ENCODE data around the gene SH3D21.

The SH3D21 gene

GRCh38 chr1:36320767-36321118, 14.6 kb downstream of the SH3D21 start:
- Mint-ChIP-seq H3K27me3 (peaks cover 6% of the 10 kb centered on the region), H3K4me1 (peaks cover 30% of the 10 kb centered on the region), H3K36me3 (no peaks in the 10 kb centered on the region), H3K27ac (peak overlapping the region; percentile 79), H3K9me3 (no peaks in the 10 kb centered on the region), H3K4me3 (peak overlapping the region; percentile 86)
- no peak for ATAC-seq

GRCh38 chr1:36321119-36321951, 15.2 kb downstream of the SH3D21 start:
- Mint-ChIP-seq H3K4me1 (peaks cover 30% of the 10 kb centered on the region), H3K9me3 (no peaks in the 10 kb centered on the region), H3K36me3 (no peaks in the 10 kb centered on the region), H3K27me3 (peaks cover 12% of the 10 kb centered on the region), H3K27ac (peak overlapping the region; percentile 79), H3K4me3 (peak overlapping the region; percentile 86)
- ATAC-seq: peak; percentile 31

- Mint-ChIP-seq H3K9me3 (no peaks in the 10 kb centered on the region), H3K36me3 (no peaks in the 10 kb centered on the region), H3K4me3 (peak overlapping the region; percentile 86), H3K4me1 (peaks cover 30% of the 10 kb centered on the region), H3K27ac (no peak overlapping the region), H3K27me3 (peaks cover 20% of the 10 kb centered on the region)
- no peak for ATAC-seq
Measured at GRCh38 chr1:36322041-36322785, 16.0 kb downstream of the SH3D21 start.

- peaks cover 30% of the 10 kb centered on the region for H3K4me1 Mint-ChIP-seq
- no peaks in the 10 kb centered on the region for H3K9me3 Mint-ChIP-seq
- no peaks in the 10 kb centered on the region for H3K36me3 Mint-ChIP-seq
- peak; percentile 53 for ATAC-seq
- no peak overlapping the region for H3K27ac Mint-ChIP-seq
- peak overlapping the region; percentile 69 for H3K4me3 Mint-ChIP-seq
- peaks cover 28% of the 10 kb centered on the region for H3K27me3 Mint-ChIP-seq
Measured at GRCh38 chr1:36322786-36323635, 16.8 kb downstream of the SH3D21 start.

- H3K36me3 Mint-ChIP-seq: no peaks in the 10 kb centered on the region
- peak; percentile 59 for ATAC-seq
- H3K9me3 Mint-ChIP-seq: no peaks in the 10 kb centered on the region
- no peak within 1 kb of the TSS for H3K27ac Mint-ChIP-seq
- peaks cover 30% of the 10 kb centered on the region for H3K4me1 Mint-ChIP-seq
- H3K4me3 Mint-ChIP-seq: peak within 1 kb of the TSS; percentile 79
- H3K27me3 Mint-ChIP-seq: peaks cover 31% of the 10 kb centered on the region
Measured at GRCh38 chr1:36323636-36324352, 17.6 kb downstream of the SH3D21 start, which contains the start of gene EVA1B. Gene EVA1B, minus strand, starts transcription at chr1:36323645. Its CDS starts 608 bp downstream, at chr1:36323037.

GRCh38 chr1:36324353-36324703, 18.2 kb downstream of the SH3D21 start:
- peaks cover 31% of the 10 kb centered on the region for H3K27me3 Mint-ChIP-seq
- no peak overlapping the region for H3K27ac Mint-ChIP-seq
- H3K9me3 Mint-ChIP-seq: no peaks in the 10 kb centered on the region
- peak overlapping the region; percentile 38 for H3K4me3 Mint-ChIP-seq
- no peak for ATAC-seq
- peaks cover 30% of the 10 kb centered on the region for H3K4me1 Mint-ChIP-seq
- no peaks in the 10 kb centered on the region for H3K36me3 Mint-ChIP-seq

GRCh38 chr1:36326499-36326898, 20.3 kb downstream of the SH3D21 start:
- Mint-ChIP-seq H3K4me3 (no peak overlapping the region), H3K27me3 (peaks cover 43% of the 10 kb centered on the region), H3K27ac (no peak overlapping the region), H3K36me3 (no peaks in the 10 kb centered on the region), H3K9me3 (no peaks in the 10 kb centered on the region), H3K4me1 (peaks cover 17% of the 10 kb centered on the region)
- ATAC-seq: no peak

GRCh38 chr1:36327421-36328087, 21.4 kb downstream of the SH3D21 start:
- no peak overlapping the region for H3K4me3 Mint-ChIP-seq
- no peaks in the 10 kb centered on the region for H3K36me3 Mint-ChIP-seq
- ATAC-seq: no peak
- H3K27ac Mint-ChIP-seq: no peak overlapping the region
- no peaks in the 10 kb centered on the region for H3K9me3 Mint-ChIP-seq
- peaks cover 44% of the 10 kb centered on the region for H3K27me3 Mint-ChIP-seq
- peaks cover 11% of the 10 kb centered on the region for H3K4me1 Mint-ChIP-seq

- no peak overlapping the region for H3K4me3 Mint-ChIP-seq
- H3K9me3 Mint-ChIP-seq: no peaks in the 10 kb centered on the region
- no peaks in the 10 kb centered on the region for H3K36me3 Mint-ChIP-seq
- no peak for ATAC-seq
- H3K27me3 Mint-ChIP-seq: peaks cover 44% of the 10 kb centered on the region
- peaks cover 11% of the 10 kb centered on the region for H3K4me1 Mint-ChIP-seq
- H3K27ac Mint-ChIP-seq: no peak overlapping the region
Measured at GRCh38 chr1:36328088-36328480, 21.9 kb downstream of the SH3D21 start.

GRCh38 chr1:36328713-36329112, 22.5 kb downstream of the SH3D21 start:
- peaks cover 44% of the 10 kb centered on the region for H3K27me3 Mint-ChIP-seq
- no peak overlapping the region for H3K27ac Mint-ChIP-seq
- H3K9me3 Mint-ChIP-seq: no peaks in the 10 kb centered on the region
- H3K36me3 Mint-ChIP-seq: no peaks in the 10 kb centered on the region
- no peak for ATAC-seq
- no peak overlapping the region for H3K4me3 Mint-ChIP-seq
- H3K4me1 Mint-ChIP-seq: peaks cover 11% of the 10 kb centered on the region

- no peak for ATAC-seq
- Mint-ChIP-seq H3K27ac (no peak overlapping the region), H3K36me3 (no peaks in the 10 kb centered on the region), H3K4me3 (no peak overlapping the region), H3K9me3 (no peaks in the 10 kb centered on the region), H3K4me1 (peaks cover under 1% of the 10 kb centered on the region), H3K27me3 (peaks cover 44% of the 10 kb centered on the region)
Measured at GRCh38 chr1:36329817-36330216, 23.6 kb downstream of the SH3D21 start.

- no peak for ATAC-seq
- H3K36me3 Mint-ChIP-seq: no peaks in the 10 kb centered on the region
Measured at GRCh38 chr1:36330940-36331339, 24.8 kb downstream of the SH3D21 start.

GRCh38 chr1:36337830-36338229, 31.7 kb downstream of the SH3D21 start:
- Mint-ChIP-seq H3K4me1 (peaks cover 7% of the 10 kb centered on the region), H3K27me3 (no peaks in the 10 kb centered on the region), H3K36me3 (peaks cover 24% of the 10 kb centered on the region), H3K9me3 (no peaks in the 10 kb centered on the region), H3K27ac (no peak overlapping the region), H3K4me3 (no peak overlapping the region)
- no peak for ATAC-seq

More at GRCh38 chr1:36330940-36331339, 24.8 kb downstream of the SH3D21 start:
- Mint-ChIP-seq H3K27ac (no peak overlapping the region), H3K27me3 (peaks cover 36% of the 10 kb centered on the region), H3K4me3 (no peak overlapping the region), H3K4me1 (no peaks in the 10 kb centered on the region), H3K9me3 (no peaks in the 10 kb centered on the region)

- Mint-ChIP-seq H3K9me3 (no peaks in the 10 kb centered on the region), H3K4me1 (peaks cover 7% of the 10 kb centered on the region), H3K27me3 (no peaks in the 10 kb centered on the region), H3K27ac (no peak overlapping the region), H3K36me3 (peaks cover 32% of the 10 kb centered on the region), H3K4me3 (no peak overlapping the region)
- ATAC-seq: no peak
Measured at GRCh38 chr1:36339215-36339614, 33.0 kb downstream of the SH3D21 start.

All from stimulated activated memory B cell treated with anti-CD40 and anti-IgM and Interleukin-4, amounts not matched to agents 10 μg/mL and 1 μg/mL and 100 μg/mL, for 72 hours (primary cell).